ENCODE data around the gene EP400. TPM values are rescaled to one million over a fixed set of nuclear protein-coding genes. Genes with fewer than 3 reads are reported as not detected.

The EP400 gene
- total and polyA plus RNA-seq, 2 of the 13 experiments (the other 11 are each of a cell fraction or from before 2014, with no cell fraction given) = 4.9 to 5.0 TPM

- TF ChIP-seq MXD3 (CRISPR knock-in tag; IDR thresholded peaks at IDR 0.05) (peak; percentile 87), RARG (CRISPR knock-in tag; IDR thresholded peaks at IDR 0.05; ENCODE audit: low read depth) (no peak), ZNF720 (CRISPR knock-in tag; IDR thresholded peaks at IDR 0.05) (no peak), ZNF136 (CRISPR knock-in tag; IDR thresholded peaks at IDR 0.05; ENCODE audit: low read depth) (no peak), ZBTB7B (CRISPR knock-in tag; IDR thresholded peaks at IDR 0.05) (peak; percentile 66; the same call in 1 of the 2 replicates), LBX2 (CRISPR knock-in tag; IDR thresholded peaks at IDR 0.05; ENCODE audit: borderline replicate concordance) (no peak), AHR (CRISPR knock-in tag; IDR thresholded peaks at IDR 0.05) (peak; percentile 79; the same call in 1 of the 2 replicates), ZNF674 (CRISPR knock-in tag; IDR thresholded peaks at IDR 0.05; ENCODE audit: low read depth) (0 out of 2 replicates have a peak, but pooled peaks have one; percentile 50), TAF1 (CRISPR knock-in tag; IDR thresholded peaks at IDR 0.05) (peak; percentile 84), BRD4 (CRISPR knock-in tag; IDR thresholded peaks at IDR 0.05) (peak; percentile 68; the same call in 1 of the 2 replicates), ZNF788 (CRISPR knock-in tag; IDR thresholded peaks at IDR 0.05; ENCODE audit: borderline replicate concordance) (peak; percentile 48; the same call in 1 of the 2 replicates), PLSCR1 (CRISPR knock-in tag; IDR thresholded peaks at IDR 0.05; ENCODE audit: borderline replicate concordance) (no peak), ATF7-NPFF (CRISPR knock-in tag; IDR thresholded peaks at IDR 0.05; ENCODE audit: low read depth) (peak; percentile 75; the same call in 1 of the 2 replicates), SNAPC4 (CRISPR knock-in tag; IDR thresholded peaks at IDR 0.05) (no peak), ZFP36L2 (CRISPR knock-in tag; IDR thresholded peaks at IDR 0.05) (no peak), ATF3 (CRISPR knock-in tag; IDR thresholded peaks at IDR 0.05) (no peak), MATR3 (CRISPR knock-in tag; IDR thresholded peaks at IDR 0.05) (no peak), RNF2 (conservative IDR thresholded peaks at IDR 0.05; ENCODE audit: low read depth) (no peak), POLR2G (IDR thresholded peaks at IDR 0.05; ENCODE audit: low read depth, low read length) (peak; percentile 74), ZNF75D (CRISPR knock-in tag; IDR thresholded peaks at IDR 0.05; ENCODE audit: borderline replicate concordance) (no peak), BATF2 (CRISPR knock-in tag; IDR thresholded peaks at IDR 0.05) (no peak), HES4 (CRISPR knock-in tag; IDR thresholded peaks at IDR 0.05; ENCODE audit: borderline replicate concordance) (peak; percentile 47; the same call in 1 of the 2 replicates), ZNF501 (CRISPR knock-in tag; IDR thresholded peaks at IDR 0.05) (peak; percentile 30; the same call in 1 of the 2 replicates)
Measured at GRCh38 chr12:132083941-132084620, 134.3 kb downstream of the EP400 start (continued).
